Lower lobe of right lung (tissue), 2 donors: ENCODE data around the gene SNX8. TPM values are rescaled to one million over a fixed set of nuclear protein-coding genes. Genes with fewer than 3 reads are reported as not detected.
"Not testable (repeated sequence)": the region's sequence is repeated elsewhere in the genome, so short reads cannot be mapped to it uniquely, and the experiment has no call there.

Experiments
- ATAC-seq, 2 donors: fragments of 200-7000 bp; cut with Tn5 transposase; one replicate each; pipeline ENCODE4 v1.9.1; 2020 to 2022; ENCODE audit warnings: mild to moderate bottlenecking in 2 of 2, moderate library complexity in 2 of 2
- DNase-seq: peaks from one replicate; pipeline ENCODE4 v3.0.0-alpha.2; 2020
- H3K27ac ChIP-seq: fragments of 200-600 bp; one replicate; pipeline ENCODE4 v1.8.0; 2022
- H3K27me3 ChIP-seq: fragments of 200-600 bp; one replicate; pipeline ENCODE4 v1.8.0; 2022; ENCODE audit warnings: low read depth
- H3K36me3 ChIP-seq: fragments of 200-600 bp; one replicate; pipeline ENCODE4 v1.8.0; 2022; ENCODE audit warnings: mild to moderate bottlenecking
- H3K4me1 ChIP-seq: fragments of 200-600 bp; one replicate; pipeline ENCODE4 v1.8.0; 2022
- H3K4me3 ChIP-seq: fragments of 200-600 bp; one replicate; pipeline ENCODE4 v1.8.0; 2022; ENCODE audit warnings: mild to moderate bottlenecking
- H3K9me3 ChIP-seq: fragments of 200-600 bp; one replicate; pipeline ENCODE4 v1.8.0; 2022
- CTCF ChIP-seq: fragments of 200-600 bp; IDR thresholded peaks from one replicate; pipeline ENCODE4 v1.8.0; 2022; ENCODE audit warnings: antibody characterized with exemption, mild to moderate bottlenecking
- intact Hi-C: fragments of 100-400 bp; cut with DNase I; formaldehyde crosslinking; loops from one replicate; pipeline ENCODE4 v1.11.0; 2022
- total RNA-seq: library from RNA; stranded (reverse); fragmentation: NEBNext Ultra II Directional; extraction: Animal tissue kit (Norgen Biotek cat#: 25700); gene quantifications from one replicate; pipeline ENCODE4 v1.2.1, GENCODE V29; 2021
- donor health status: DM: no; HTN: yes; CAD: no; lungs with severe emphysema.

The SNX8 gene
- total RNA-seq, 1 donor from 2014 or later: 43.1 TPM

DNA sequence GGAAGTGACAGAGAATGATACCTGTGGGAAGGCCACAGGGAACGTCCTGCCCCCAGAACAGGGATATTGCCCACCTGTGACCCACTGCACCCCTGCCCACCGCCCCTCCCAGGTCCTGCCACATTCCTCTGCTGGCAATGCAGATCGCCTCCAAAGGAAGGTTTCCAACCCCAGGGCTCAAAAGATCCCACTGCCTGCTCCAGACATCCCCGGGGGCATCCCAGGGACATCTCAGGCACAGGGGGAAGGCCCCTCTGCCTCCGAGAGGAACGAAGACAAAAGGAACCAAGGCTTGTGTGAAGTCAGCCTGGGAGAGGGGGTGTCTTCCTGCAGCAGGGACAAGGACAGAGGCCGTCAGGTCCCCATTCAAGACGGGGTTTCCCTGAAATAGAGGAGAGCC lies 43.7 kb downstream of the SNX8 start:
- no peak for TF ChIP-seq CTCF
- no peak for DNase-seq
- Histone ChIP-seq H3K4me1 (no peaks in the 10 kb centered on the region), H3K4me3 (no peak overlapping the region), H3K27ac (no peak overlapping the region), H3K27me3 (no peaks in the 10 kb centered on the region), H3K36me3 (peaks cover 35% of the 10 kb centered on the region), H3K9me3 (no peaks in the 10 kb centered on the region)
- intact Hi-C loops: no loop called here
- peak in 1 of 2 donors; percentile 19 for ATAC-seq

- Histone ChIP-seq H3K9me3 (no peaks in the 10 kb centered on the region), H3K27ac (no peak overlapping the region), H3K4me1 (no peaks in the 10 kb centered on the region), H3K4me3 (no peak overlapping the region), H3K27me3 (no peaks in the 10 kb centered on the region), H3K36me3 (peaks cover 34% of the 10 kb centered on the region)
- DNase-seq: no peak
- TF ChIP-seq CTCF: no peak
- intact Hi-C loops: no loop called here
- ATAC-seq: no peak
These were observed 44.2 kb downstream of the SNX8 start for GRCh38 chr7:2269991-2270460.

GRCh38 chr7:2269089-2269990 lies 44.9 kb downstream of the SNX8 start:
- DNase-seq, H3K4me1 ChIP-seq, H3K27ac ChIP-seq, H3K4me3 ChIP-seq, ATAC-seq, intact Hi-C loops, H3K27me3 ChIP-seq, H3K9me3 ChIP-seq: not testable (repeated sequence)
- peaks cover 27% of the 10 kb centered on the region for H3K36me3 ChIP-seq

DNA sequence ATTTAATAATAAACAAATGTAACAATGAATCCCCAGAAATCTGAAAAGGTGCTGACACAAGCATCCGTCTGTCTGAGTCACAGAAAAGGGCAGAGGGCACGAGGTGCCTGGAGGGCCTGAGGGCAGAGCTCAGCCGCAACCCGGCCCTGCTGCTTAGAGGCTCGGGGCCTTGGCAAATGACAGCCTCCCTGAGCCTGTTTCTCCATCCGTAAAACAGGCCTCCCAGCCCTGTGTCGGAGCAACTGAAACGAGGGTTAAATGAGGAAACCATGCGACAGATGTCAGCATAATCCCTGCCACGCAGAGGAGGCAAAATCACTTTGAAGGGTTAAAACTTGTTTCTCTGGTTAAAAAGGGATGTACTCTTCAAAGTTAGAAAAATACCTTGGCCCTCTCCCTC lies 47.3 kb downstream of the SNX8 start:
- ATAC-seq (no peak), DNase-seq (no peak)
- no peak for TF ChIP-seq CTCF
- H3K36me3 ChIP-seq: peaks cover 37% of the 10 kb centered on the region
- H3K9me3 ChIP-seq: no peaks in the 10 kb centered on the region
- intact Hi-C loops: no loop called here
- no peak overlapping the region for H3K27ac ChIP-seq
- H3K27me3 ChIP-seq: no peaks in the 10 kb centered on the region
- no peaks in the 10 kb centered on the region for H3K4me1 ChIP-seq
- H3K4me3 ChIP-seq: no peak overlapping the region

- H3K27me3 ChIP-seq: no peaks in the 10 kb centered on the region
- H3K9me3 ChIP-seq: no peaks in the 10 kb centered on the region
- ATAC-seq: no peak
- H3K4me3 ChIP-seq: no peak overlapping the region
- DNase-seq: no peak
- H3K36me3 ChIP-seq: peaks cover 23% of the 10 kb centered on the region
- no peak for TF ChIP-seq CTCF
- intact Hi-C loops: no loop called here
- no peak overlapping the region for H3K27ac ChIP-seq
- no peaks in the 10 kb centered on the region for H3K4me1 ChIP-seq
These were observed 50.1 kb downstream of the SNX8 start for GRCh38 chr7:2264158-2264557.

GRCh38 chr7:2263176-2263575 lies 51.1 kb downstream of the SNX8 start:
- Histone ChIP-seq H3K4me3 (no peak overlapping the region), H3K27me3 (no peaks in the 10 kb centered on the region), H3K9me3 (no peaks in the 10 kb centered on the region), H3K4me1 (no peaks in the 10 kb centered on the region), H3K36me3 (peaks cover 28% of the 10 kb centered on the region), H3K27ac (no peak overlapping the region)
- intact Hi-C loops: no loop called here
- no peak for DNase-seq
- no peak for TF ChIP-seq CTCF
- no peak for ATAC-seq
